Sigmoid colon (tissue), 7 donors: ENCODE results near the gene EVC. TPM values are rescaled to one million over a fixed set of nuclear protein-coding genes. Genes with fewer than 3 reads are reported as not detected.

Experiments used
- DNase-seq: peaks from one replicate; pipeline ENCODE4 v3.0.0-alpha.2; 2019
- H3K27ac ChIP-seq, 4 donors: fragments of 200-600 bp; sonication (generic); one replicate each; pipeline ENCODE4 v1.5.1; 2016 to 2019; ENCODE audit warnings: mild to moderate bottlenecking in 1 of 4
- H3K27me3 ChIP-seq, 3 donors: fragments of 200-600 bp; sonication (generic); one replicate each; pipeline ENCODE4 v1.5.1; 2019; ENCODE audit warnings: mild to moderate bottlenecking in 1 of 3
- H3K36me3 ChIP-seq, 4 donors: fragments of 200-600 bp; sonication (generic); one replicate each; pipeline ENCODE4 v1.5.1; 2016 to 2019
- H3K4me1 ChIP-seq, 4 donors: fragments of 200-600 bp; sonication (generic); one replicate each; pipeline ENCODE4 v1.5.1; 2017 to 2019
- H3K4me3 ChIP-seq, 4 donors: fragments of 200-600 bp; sonication (generic); one replicate each; pipeline ENCODE4 v1.5.1; 2017 to 2019; ENCODE audit warnings: mild to moderate bottlenecking in 2 of 4, moderate library complexity in 1 of 4
- H3K9me3 ChIP-seq, 4 donors: fragments of 200-600 bp in 3 of 4; sonication (generic) in 3 of 4; one replicate each; pipeline versions ENCODE4 v1.5.1 to v1.6.1; 2013 to 2019
- EP300 ChIP-seq, 4 donors: sonication (generic); formaldehyde crosslinking; IDR thresholded peaks; one replicate each; pipeline ENCODE4 v1.6.1; 2017; ENCODE audit warnings: antibody characterized with exemption in 4 of 4
- POLR2A ChIP-seq, 2 donors: fragments of 450-650 bp; IDR thresholded peaks; one replicate each; pipeline ENCODE4 v1.6.1; 2016; ENCODE audit warnings: antibody characterized with exemption in 2 of 2, mild to moderate bottlenecking in 2 of 2, moderate library complexity in 2 of 2
- POLR2AphosphoS5 ChIP-seq, 4 donors: sonication (generic); formaldehyde crosslinking; IDR thresholded peaks; one replicate each; pipeline ENCODE4 v1.6.1; 2017; ENCODE audit warnings: antibody characterized with exemption in 4 of 4
- WGBS, 2 donors: extraction: QIAGEN DNeasy Blood & Tissue Kit; methylation state at CpG; one replicate each; pipeline ENCODE4 v1.1.7; 2013; 5-methylcytosine and 5-hydroxymethylcytosine counted together
- intact Hi-C: fragments of 100-400 bp; cut with DNase I; formaldehyde crosslinking; loops from one replicate; pipeline ENCODE4 v1.15.1; 2023
- polyA plus RNA-seq, 3 donors: library from polyadenylated mRNA; stranded (reverse); fragments of 200-250 nt; gene quantifications; one replicate each; pipeline ENCODE4 v1.2.3, GENCODE V29; 2013
- total RNA-seq, 4 donors: library from RNA; depleted of rRNA; stranded (reverse); fragments of >200 nt; gene quantifications; one replicate each; pipeline ENCODE4 v1.1.0, GENCODE V29; 2016
- TF ChIP-seq, protein P1 (sequence below), 4 experiments: fragments of 450-650 bp in 3 of 4; fragments of 200-600 bp in 1 of 4; IDR thresholded peaks; one replicate each; pipeline ENCODE4 v1.5.1; 2016 to 2019; ENCODE audit warnings: antibody characterized with exemption in 4 of 4, mild to moderate bottlenecking in 3 of 4, moderate library complexity in 2 of 4
- donor health status: healthy with polysubstance abuse.
- donor health status: Bipolar disorder and iron deficiency.
- donor health status: healthy.

Gene EVC
- total and polyA plus RNA-seq, 7 donors = 0.46 to 35.2 (median 15.6) TPM

DNA sequence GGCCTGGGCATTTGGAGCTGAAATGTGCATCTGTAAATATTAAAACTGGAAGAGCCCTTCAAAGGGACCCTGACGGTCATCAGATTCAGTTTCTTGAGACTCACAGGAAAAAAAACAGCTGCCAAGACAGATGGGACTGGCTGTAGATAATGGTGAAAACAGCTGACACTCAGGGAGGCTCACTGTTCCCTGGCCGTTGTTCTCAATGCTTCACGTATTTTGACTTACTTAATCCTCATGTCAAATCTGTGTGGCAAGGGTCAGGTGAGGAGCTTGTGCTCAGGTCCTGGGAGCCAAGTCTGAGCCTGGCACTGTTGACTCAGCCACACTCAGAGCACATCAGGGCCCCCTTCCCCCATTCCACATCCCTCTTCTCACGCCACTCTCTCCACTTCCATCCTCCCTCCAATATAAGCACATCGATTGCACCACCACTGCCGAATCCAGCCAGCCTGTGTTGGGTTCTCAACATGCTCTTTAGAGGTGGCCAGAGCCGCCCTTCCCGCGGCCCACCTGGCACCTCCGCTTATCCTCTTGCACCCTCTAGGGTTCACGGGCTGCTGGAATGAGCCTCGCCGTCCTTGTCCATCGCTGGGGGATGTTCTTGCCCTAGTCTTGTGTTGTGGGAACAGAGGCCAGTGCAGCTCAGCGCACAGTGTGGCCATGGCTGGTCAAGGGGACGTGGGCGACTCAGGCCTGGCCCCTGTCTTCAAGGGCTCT, 40.1 kb downstream of the EVC start:
- TF ChIP-seq EP300 (IDR thresholded peaks at IDR 0.05) (no peak), POLR2A (IDR thresholded peaks at IDR 0.05) (no peak), POLR2AphosphoS5 (IDR thresholded peaks at IDR 0.05) (no peak)
- TF ChIP-seq, protein P1, sequence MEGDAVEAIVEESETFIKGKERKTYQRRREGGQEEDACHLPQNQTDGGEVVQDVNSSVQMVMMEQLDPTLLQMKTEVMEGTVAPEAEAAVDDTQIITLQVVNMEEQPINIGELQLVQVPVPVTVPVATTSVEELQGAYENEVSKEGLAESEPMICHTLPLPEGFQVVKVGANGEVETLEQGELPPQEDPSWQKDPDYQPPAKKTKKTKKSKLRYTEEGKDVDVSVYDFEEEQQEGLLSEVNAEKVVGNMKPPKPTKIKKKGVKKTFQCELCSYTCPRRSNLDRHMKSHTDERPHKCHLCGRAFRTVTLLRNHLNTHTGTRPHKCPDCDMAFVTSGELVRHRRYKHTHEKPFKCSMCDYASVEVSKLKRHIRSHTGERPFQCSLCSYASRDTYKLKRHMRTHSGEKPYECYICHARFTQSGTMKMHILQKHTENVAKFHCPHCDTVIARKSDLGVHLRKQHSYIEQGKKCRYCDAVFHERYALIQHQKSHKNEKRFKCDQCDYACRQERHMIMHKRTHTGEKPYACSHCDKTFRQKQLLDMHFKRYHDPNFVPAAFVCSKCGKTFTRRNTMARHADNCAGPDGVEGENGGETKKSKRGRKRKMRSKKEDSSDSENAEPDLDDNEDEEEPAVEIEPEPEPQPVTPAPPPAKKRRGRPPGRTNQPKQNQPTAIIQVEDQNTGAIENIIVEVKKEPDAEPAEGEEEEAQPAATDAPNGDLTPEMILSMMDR (IDR thresholded peaks at IDR 0.05) = no peak
- DNase-seq = peak; percentile 58
- Histone ChIP-seq H3K27ac (no peak overlapping the region), H3K4me1 (peaks cover 0 to 5% (median 4%) of the 10 kb centered on the region in 4 donors), H3K36me3 (peaks cover 23 to 83% (median 45%) of the 10 kb centered on the region in 4 donors), H3K9me3 (no peaks in the 10 kb centered on the region), H3K27me3 (no peaks in the 10 kb centered on the region), H3K4me3 (no peak overlapping the region)
- WGBS, 2 donors = 83% methylated on average over 17 of the region's 17 CpGs
- intact Hi-C loops = no loop called here

DNA sequence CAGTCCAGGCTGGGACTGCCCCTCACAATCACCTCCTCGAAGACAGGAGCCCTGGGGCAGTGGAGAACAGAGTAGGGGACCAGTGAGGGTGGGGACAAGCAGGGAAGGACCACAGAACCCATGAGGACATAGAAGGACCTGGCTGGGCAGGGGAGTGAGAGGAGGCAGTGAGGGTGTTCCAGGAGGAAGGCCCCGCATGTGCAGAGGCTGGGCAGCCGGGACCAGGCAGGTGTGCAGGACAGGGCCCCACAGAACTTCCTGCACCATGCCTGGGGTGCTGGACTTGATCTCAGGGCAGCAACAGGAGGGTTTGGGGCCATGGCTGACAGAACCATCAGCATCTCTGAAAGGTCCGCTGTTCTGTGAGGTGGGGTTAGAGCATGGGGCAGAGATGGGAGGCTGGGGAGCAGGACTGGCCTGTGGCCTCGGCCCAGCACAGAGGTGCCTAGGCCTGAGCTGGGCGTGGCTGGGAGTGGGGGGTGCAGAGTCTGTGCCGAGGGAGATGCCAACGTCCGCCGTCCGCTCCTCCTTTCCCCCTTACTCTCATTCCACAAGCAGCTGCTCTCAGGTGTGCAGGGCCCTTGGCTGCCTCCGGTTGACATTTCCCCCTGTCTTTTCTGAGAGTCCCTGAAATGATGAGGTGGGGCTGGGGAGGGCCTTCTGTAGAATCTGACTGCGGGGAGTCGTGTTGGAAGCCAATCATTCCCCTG, 40.8 kb downstream of the EVC start:
- H3K36me3 ChIP-seq = peaks cover 30 to 86% (median 52%) of the 10 kb centered on the region in 4 donors
- intact Hi-C loops = no loop called here
- H3K27me3 ChIP-seq = no peaks in the 10 kb centered on the region
- H3K9me3 ChIP-seq = no peaks in the 10 kb centered on the region
- DNase-seq = peak; percentile 54
- H3K27ac ChIP-seq = no peak overlapping the region
- H3K4me1 ChIP-seq = peaks cover 0 to 5% (median 4%) of the 10 kb centered on the region in 4 donors
- WGBS, 2 donors = 72 to 73% methylated on average over 14 of the region's 14 CpGs
- no peak for TF ChIP-seq POLR2A (IDR thresholded peaks at IDR 0.05)
- no peak overlapping the region for H3K4me3 ChIP-seq

DNA sequence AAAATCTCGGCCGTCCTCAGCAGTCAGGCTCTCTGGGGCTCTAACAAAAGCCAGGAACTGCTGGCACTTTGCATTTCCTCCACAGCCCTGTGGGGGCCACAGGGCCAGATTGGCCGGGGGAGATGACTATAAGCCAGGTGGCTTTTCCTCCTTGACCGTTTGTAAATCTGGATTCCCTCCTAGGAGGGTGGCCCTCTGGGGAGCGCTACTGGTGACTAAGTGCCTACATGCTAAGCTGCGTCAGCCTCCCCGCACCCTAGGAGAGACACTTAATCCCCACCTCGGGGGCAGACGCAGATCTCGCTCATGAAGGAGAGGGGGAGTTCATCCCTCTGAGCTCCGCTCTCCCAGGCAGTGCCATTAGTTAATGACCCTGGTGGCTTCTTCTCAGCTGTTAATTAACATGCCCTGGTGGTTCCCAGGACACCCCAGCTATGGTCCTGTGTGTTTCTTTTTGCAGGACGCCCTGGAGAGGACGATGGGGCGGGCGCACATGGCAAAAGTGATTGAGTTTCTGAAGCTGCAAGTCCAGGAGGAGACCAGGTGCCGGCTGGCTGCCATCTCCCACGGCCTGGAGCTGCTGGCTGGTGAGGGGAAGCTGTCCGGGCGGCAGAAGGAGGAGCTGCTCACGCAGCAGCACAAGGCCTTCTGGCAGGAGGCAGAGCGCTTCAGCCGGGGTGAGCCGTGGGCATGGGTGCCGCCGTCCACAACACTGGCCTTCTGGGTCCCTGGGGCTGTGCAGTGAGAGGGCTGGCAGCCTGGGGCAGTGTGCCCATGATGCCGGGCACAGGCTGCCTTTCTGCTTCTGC, 41.6 kb downstream of the EVC start:
- no peaks in the 10 kb centered on the region for H3K27me3 ChIP-seq
- H3K27ac ChIP-seq = no peak overlapping the region
- DNase-seq = peak; percentile 60
- peaks cover 0 to 1% (median 0%) of the 10 kb centered on the region in 4 donors for H3K4me1 ChIP-seq
- TF ChIP-seq POLR2AphosphoS5 (IDR thresholded peaks at IDR 0.05) = no peak
- TF ChIP-seq, protein P1 (IDR thresholded peaks at IDR 0.05) = no peak
- no peak for TF ChIP-seq POLR2A (IDR thresholded peaks at IDR 0.05)
- no peak for TF ChIP-seq EP300 (IDR thresholded peaks at IDR 0.05)
- no peak overlapping the region for H3K4me3 ChIP-seq
- H3K36me3 ChIP-seq = peaks cover 38 to 94% (median 59%) of the 10 kb centered on the region in 4 donors
- WGBS, 2 donors = 80 to 82% methylated on average over 26 of the region's 26 CpGs
- intact Hi-C loops = no loop called here
- H3K9me3 ChIP-seq = no peaks in the 10 kb centered on the region

DNA sequence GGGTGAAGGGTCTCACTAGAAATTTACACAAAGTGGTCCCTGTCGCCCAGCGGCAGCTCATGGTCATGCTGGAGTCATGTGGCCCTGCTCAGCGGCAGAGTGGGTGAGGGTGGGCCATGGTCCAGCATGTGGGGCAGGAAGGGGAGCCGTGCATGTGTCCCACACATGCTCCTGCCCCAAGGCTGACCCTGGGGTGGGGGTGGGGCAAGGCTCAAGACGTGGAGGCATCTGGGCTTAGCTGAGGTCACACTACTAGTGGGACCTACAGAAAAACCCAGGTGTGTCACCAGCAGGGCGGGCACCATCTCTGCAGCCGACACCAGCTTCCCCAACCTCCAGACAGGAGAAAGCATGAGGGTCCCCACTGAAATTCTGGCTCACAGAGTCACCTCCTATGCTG, 42.4 kb downstream of the EVC start:
- H3K4me3 ChIP-seq = no peak overlapping the region
- intact Hi-C loops = no loop called here
- no peaks in the 10 kb centered on the region for H3K9me3 ChIP-seq
- H3K4me1 ChIP-seq = no peaks in the 10 kb centered on the region
- TF ChIP-seq, protein P1 (IDR thresholded peaks at IDR 0.05) = no peak
- TF ChIP-seq POLR2A (IDR thresholded peaks at IDR 0.05) (no peak), POLR2AphosphoS5 (IDR thresholded peaks at IDR 0.05) (no peak), EP300 (IDR thresholded peaks at IDR 0.05) (no peak)
- no peak for DNase-seq
- WGBS, 2 donors = 80 to 87% methylated on average over 7 of the region's 7 CpGs
- H3K27ac ChIP-seq = no peak overlapping the region
- peaks cover 42 to 95% (median 62%) of the 10 kb centered on the region in 4 donors for H3K36me3 ChIP-seq
- H3K27me3 ChIP-seq = no peaks in the 10 kb centered on the region
